ENCODE results near the gene SDHB.

DNA sequence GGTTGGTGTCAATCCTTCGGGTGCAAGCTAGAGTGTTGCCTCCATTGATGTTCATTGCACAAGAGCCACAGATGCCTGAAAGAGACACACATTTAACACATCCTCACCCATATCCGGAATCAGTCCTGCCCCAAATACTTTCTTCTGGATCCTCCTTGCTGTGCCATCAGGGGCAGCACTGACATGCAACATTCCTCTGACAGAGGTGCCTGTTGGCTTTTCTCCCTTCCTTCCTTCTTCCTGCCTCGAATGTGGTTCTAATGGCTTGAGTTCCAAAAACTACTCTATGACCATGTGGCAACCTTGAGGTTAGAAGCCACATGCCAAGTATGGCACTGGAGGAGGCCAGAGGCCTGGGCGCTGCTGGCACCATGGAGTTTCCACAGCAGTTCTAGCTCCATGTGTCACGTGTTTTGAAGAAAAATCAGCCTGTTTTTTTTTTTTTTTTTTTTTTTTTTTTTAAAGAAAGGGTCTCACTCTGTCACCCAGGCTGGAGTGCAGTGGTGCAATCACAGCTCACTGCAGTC is 25.1 kb downstream of the SDHB start:
- no peak for TF ChIP-seq ZNF274 (IDR thresholded peaks at IDR 0.05; ENCODE audit: low read depth, low read length)
- TF ChIP-seq, protein P1, sequence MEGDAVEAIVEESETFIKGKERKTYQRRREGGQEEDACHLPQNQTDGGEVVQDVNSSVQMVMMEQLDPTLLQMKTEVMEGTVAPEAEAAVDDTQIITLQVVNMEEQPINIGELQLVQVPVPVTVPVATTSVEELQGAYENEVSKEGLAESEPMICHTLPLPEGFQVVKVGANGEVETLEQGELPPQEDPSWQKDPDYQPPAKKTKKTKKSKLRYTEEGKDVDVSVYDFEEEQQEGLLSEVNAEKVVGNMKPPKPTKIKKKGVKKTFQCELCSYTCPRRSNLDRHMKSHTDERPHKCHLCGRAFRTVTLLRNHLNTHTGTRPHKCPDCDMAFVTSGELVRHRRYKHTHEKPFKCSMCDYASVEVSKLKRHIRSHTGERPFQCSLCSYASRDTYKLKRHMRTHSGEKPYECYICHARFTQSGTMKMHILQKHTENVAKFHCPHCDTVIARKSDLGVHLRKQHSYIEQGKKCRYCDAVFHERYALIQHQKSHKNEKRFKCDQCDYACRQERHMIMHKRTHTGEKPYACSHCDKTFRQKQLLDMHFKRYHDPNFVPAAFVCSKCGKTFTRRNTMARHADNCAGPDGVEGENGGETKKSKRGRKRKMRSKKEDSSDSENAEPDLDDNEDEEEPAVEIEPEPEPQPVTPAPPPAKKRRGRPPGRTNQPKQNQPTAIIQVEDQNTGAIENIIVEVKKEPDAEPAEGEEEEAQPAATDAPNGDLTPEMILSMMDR (IDR thresholded peaks at IDR 0.05 in 2 of 3, conservative IDR thresholded peaks at IDR 0.05 in 1 of 3; ENCODE audit: borderline replicate concordance in 1 of 3, insufficient read depth in 1 of 3, low read depth in 2 of 3, low read length in 2 of 3) = no peak
- TF ChIP-seq POLR2A (IDR thresholded peaks at IDR 0.05; ENCODE audit: borderline replicate concordance, extremely low read depth, insufficient read depth, insufficient read length) = no peak
- TF ChIP-seq ZFX (IDR thresholded peaks at IDR 0.05) = no peak
